Smooth muscle cell (in vitro differentiated cells): ENCODE measurements around the gene NBAS. TPM values are rescaled to one million over a fixed set of nuclear protein-coding genes. Genes with fewer than 3 reads are reported as not detected.

Experiments used
- DNase-seq: peaks from one replicate; lab custom pipeline; 2025; ENCODE audit not compliant: unreplicated experiment; lab: John Stamatoyannopoulos, UW
- H2AFZ ChIP-seq: fragments of 200-600 bp; sonication (generic); 2 replicates; pipeline ENCODE4 v1.6.0; 2016; ENCODE audit warnings: antibody characterized with exemption, low read depth, mild to moderate bottlenecking
- H3F3A ChIP-seq: fragments of 200-600 bp; sonication (generic); 2 replicates; pipeline ENCODE4 v1.6.0; 2017; ENCODE audit warnings: antibody characterized with exemption, low read depth
- H3K27ac ChIP-seq: fragments of 200-600 bp; sonication (generic); 2 replicates; pipeline ENCODE4 v1.5.1; 2016; ENCODE audit warnings: low read depth, mild to moderate bottlenecking
- H3K27me3 ChIP-seq: fragments of 200-600 bp; sonication (generic); 2 replicates; pipeline ENCODE4 v1.6.1; 2016; ENCODE audit warnings: low read depth, mild to moderate bottlenecking
- H3K36me3 ChIP-seq: fragments of 200-600 bp; sonication (generic); 2 replicates; pipeline ENCODE4 v1.5.1; 2016; ENCODE audit warnings: low read depth
- H3K4me1 ChIP-seq: fragments of 200-600 bp; sonication (generic); 2 replicates; pipeline ENCODE4 v1.5.1; 2016; ENCODE audit warnings: low read depth
- H3K4me2 ChIP-seq: fragments of 200-600 bp; sonication (generic); 2 replicates; pipeline ENCODE4 v1.6.0; 2016; ENCODE audit warnings: mild to moderate bottlenecking
- H3K4me3 ChIP-seq: fragments of 200-600 bp; sonication (generic); 2 replicates; pipeline ENCODE4 v1.5.1; 2016; ENCODE audit warnings: mild to moderate bottlenecking
- H3K79me2 ChIP-seq: fragments of 200-600 bp; sonication (generic); 2 replicates; pipeline ENCODE4 v1.6.0; 2016; ENCODE audit warnings: low read depth, mild to moderate bottlenecking
- H3K9ac ChIP-seq: fragments of 200-600 bp; sonication (generic); 2 replicates; pipeline ENCODE4 v1.6.0; 2016; ENCODE audit warnings: low read depth
- H3K9me3 ChIP-seq: fragments of 200-600 bp; sonication (generic); replicated peaks from 2 replicates; pipeline ENCODE4 v1.5.1; 2016; ENCODE audit warnings: low read depth
- H4K20me1 ChIP-seq: fragments of 200-600 bp; sonication (generic); 2 replicates; pipeline ENCODE4 v1.6.0; 2016; ENCODE audit warnings: low read depth
- WGBS: methylation state at CpG from one replicate; pipeline ENCODE4 v1.1.7; 2016; ENCODE audit warnings: low lambda C conversion rate; 5-methylcytosine and 5-hydroxymethylcytosine counted together
- polyA plus RNA-seq: library from polyadenylated mRNA; unstranded; fragments of >200 nt; fragmentation: Nextera tagmentation; extraction: Ambion mirVana; gene quantifications from 2 replicates; pipeline ENCODE4 v1.2.1, GENCODE V29; 2016
- total RNA-seq: library from RNA; depleted of rRNA; stranded (reverse); fragments of >200 nt; gene quantifications from 2 replicates; pipeline ENCODE4 v1.2.3, GENCODE V29; 2014
- TF ChIP-seq, protein P1 (sequence below): fragments of 200-600 bp; sonication (generic); IDR thresholded peaks from 2 replicates; pipeline ENCODE4 v1.5.1; 2017; ENCODE audit warnings: borderline replicate concordance, mild to moderate bottlenecking, antibody characterized with exemption; ENCODE audit not compliant: insufficient read depth, poor library complexity, severe bottlenecking

Gene NBAS
- total and polyA plus RNA-seq, 2 experiments from 2014 or later = 31.2 to 51.1 TPM

DNA sequence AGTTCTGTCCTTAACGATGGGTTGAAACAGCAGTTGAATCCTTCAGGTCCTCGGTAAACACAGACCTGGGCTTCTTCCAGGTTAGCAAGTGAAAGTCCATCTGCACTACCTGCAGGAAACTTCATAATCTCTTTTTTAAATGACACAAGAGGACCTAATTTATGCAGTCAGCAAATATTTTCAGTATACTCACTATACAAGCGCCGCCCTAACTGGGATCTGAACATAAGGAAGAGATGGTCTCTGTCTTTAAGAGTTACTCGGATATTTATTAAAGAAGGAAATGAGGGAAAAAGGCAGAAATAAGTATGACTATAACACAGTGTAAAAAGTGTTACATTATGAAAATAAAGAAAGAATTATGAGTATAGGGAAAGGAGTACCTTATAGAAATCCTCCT lies 103.3 kb downstream of the NBAS start:
- no peak for DNase-seq
- Histone ChIP-seq H3K27me3 (no peaks in the 10 kb centered on the region), H3K4me1 (no peaks in the 10 kb centered on the region), H3K9me3 (no peaks in the 10 kb centered on the region), H3K4me2 (no peak overlapping the region), H3K4me3 (no peak overlapping the region), H4K20me1 (no peaks in the 10 kb centered on the region), H3F3A (no peaks in the 10 kb centered on the region), H3K36me3 (peaks cover 4% of the 10 kb centered on the region), H2AFZ (no peak overlapping the region), H3K79me2 (no peaks in the 10 kb centered on the region), H3K9ac (no peak overlapping the region), H3K27ac (no peak overlapping the region)
- WGBS = 92% methylated on average over 5 of the region's 5 CpGs
- TF ChIP-seq, protein P1, sequence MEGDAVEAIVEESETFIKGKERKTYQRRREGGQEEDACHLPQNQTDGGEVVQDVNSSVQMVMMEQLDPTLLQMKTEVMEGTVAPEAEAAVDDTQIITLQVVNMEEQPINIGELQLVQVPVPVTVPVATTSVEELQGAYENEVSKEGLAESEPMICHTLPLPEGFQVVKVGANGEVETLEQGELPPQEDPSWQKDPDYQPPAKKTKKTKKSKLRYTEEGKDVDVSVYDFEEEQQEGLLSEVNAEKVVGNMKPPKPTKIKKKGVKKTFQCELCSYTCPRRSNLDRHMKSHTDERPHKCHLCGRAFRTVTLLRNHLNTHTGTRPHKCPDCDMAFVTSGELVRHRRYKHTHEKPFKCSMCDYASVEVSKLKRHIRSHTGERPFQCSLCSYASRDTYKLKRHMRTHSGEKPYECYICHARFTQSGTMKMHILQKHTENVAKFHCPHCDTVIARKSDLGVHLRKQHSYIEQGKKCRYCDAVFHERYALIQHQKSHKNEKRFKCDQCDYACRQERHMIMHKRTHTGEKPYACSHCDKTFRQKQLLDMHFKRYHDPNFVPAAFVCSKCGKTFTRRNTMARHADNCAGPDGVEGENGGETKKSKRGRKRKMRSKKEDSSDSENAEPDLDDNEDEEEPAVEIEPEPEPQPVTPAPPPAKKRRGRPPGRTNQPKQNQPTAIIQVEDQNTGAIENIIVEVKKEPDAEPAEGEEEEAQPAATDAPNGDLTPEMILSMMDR = no peak

DNA sequence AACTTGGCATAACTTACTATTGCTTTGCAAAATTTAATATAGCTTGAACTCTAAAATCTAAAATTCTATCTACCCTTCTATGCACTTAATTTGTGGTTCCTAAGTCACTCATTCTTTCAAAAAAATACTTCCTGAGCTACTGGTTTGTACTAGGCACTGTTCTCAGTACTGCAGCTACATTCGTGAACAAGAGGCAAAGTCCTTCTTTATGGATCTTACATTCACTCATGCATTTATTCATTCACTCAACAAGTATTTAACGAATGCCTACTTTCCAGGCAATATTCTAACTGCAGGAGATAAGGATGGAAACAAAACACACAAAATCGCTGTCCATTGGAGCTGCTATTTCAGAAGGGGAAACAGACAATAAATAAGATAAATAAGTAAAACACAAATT lies 104.8 kb downstream of the NBAS start:
- Histone ChIP-seq H4K20me1 (no peaks in the 10 kb centered on the region), H3K4me3 (no peak overlapping the region), H3F3A (no peaks in the 10 kb centered on the region), H3K9me3 (no peaks in the 10 kb centered on the region), H3K4me2 (no peak overlapping the region), H3K27me3 (no peaks in the 10 kb centered on the region), H3K4me1 (no peaks in the 10 kb centered on the region), H3K36me3 (peaks cover 9% of the 10 kb centered on the region), H2AFZ (no peak overlapping the region), H3K27ac (no peak overlapping the region), H3K79me2 (no peaks in the 10 kb centered on the region), H3K9ac (no peak overlapping the region)
- TF ChIP-seq, protein P1 = no peak
- DNase-seq = no peak
- WGBS = 93% methylated on average over 3 of the region's 3 CpGs

DNA sequence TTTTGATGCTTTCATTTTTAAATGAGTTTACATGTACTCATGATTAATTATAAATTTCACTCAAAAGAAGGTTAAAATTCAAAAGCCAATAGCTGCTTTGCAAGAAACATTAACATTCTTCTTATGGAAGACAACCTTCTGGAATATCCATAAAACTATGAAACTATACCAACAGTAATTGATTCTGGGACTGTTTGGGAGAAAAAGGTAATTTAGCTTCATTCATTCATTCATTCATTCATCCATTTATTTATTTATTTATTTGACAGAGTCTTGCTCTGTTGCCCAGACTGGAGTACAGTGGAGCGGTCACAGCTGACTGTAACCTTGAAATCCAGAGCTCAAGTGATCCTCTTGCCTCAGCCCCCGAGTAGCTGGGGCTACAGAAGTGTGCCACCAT lies 110.3 kb downstream of the NBAS start:
- TF ChIP-seq, protein P1 = no peak
- H3K27me3 ChIP-seq = no peaks in the 10 kb centered on the region
- peaks cover 6% of the 10 kb centered on the region for H3K9me3 ChIP-seq
- peaks cover 14% of the 10 kb centered on the region for H3K36me3 ChIP-seq
- H3K4me2 ChIP-seq = no peak overlapping the region
- DNase-seq = no peak
- no peak overlapping the region for H3K9ac ChIP-seq
- H4K20me1 ChIP-seq = peaks cover 4% of the 10 kb centered on the region
- no peak overlapping the region for H3K4me3 ChIP-seq
- no peak overlapping the region for H2AFZ ChIP-seq
- H3F3A ChIP-seq = no peaks in the 10 kb centered on the region
- 96% methylated on average over 2 of the region's 2 CpGs for WGBS
- H3K27ac ChIP-seq = no peak overlapping the region
- H3K79me2 ChIP-seq = peaks cover 4% of the 10 kb centered on the region
- no peaks in the 10 kb centered on the region for H3K4me1 ChIP-seq

DNA sequence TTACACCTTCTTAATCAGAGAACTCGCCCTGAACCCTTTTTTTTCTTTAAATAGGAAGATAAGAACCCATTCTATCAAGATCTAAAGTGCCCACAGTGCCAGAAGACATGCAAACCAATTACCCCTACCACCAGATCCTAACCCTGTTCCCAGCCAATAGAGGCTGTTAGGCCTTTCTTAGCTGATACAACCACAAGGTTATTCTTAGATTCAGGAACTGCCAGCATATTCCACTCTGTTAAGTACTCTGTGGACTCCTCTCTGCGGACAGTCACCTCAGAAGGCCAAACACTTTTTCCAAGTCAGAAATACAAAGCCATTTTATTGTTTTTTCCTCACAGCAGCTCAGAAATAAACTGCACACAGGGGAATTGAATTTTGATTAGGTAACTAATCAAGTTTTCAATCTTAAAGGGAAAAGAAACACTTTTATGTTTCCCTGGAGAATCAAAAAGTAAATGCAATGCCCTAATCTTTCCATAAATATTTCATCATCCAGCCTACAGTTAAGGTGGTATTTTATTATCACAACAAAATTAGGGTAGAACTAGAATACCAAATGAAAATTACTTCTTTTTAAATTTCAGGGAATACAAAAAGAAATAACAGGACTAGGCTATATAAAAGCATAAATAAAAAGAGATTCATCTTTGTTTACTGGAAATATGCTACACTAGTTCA lies 111.4 kb downstream of the NBAS start:
- H2AFZ ChIP-seq = no peak overlapping the region
- H3K79me2 ChIP-seq = peaks cover 4% of the 10 kb centered on the region

More for the DNA sequence above, 111.4 kb downstream of the NBAS start:
- Histone ChIP-seq H3K9me3 (peaks cover 9% of the 10 kb centered on the region), H3K27ac (no peak overlapping the region), H3F3A (no peaks in the 10 kb centered on the region), H3K4me2 (no peak overlapping the region), H3K4me3 (no peak overlapping the region), H4K20me1 (peaks cover 4% of the 10 kb centered on the region), H3K27me3 (no peaks in the 10 kb centered on the region), H3K36me3 (peaks cover 17% of the 10 kb centered on the region), H3K9ac (no peak overlapping the region), H3K4me1 (no peaks in the 10 kb centered on the region)
- WGBS = 92% methylated on average over 2 of the region's 2 CpGs
- TF ChIP-seq, protein P1 = no peak
- DNase-seq = no peak
